HL-60 (cell line): Measurements from ENCODE around the gene INTS1.

Experiments
- DNase-seq, 2 experiments: peaks; one replicate each; pipeline ENCODE4 v3.0.0-alpha.2; 2010 to 2020; ENCODE audit warnings: low read depth in 1 of 2, low spot score in 1 of 2
- H3K27ac ChIP-seq: fragments of 250-450 bp; sonication (Bioruptor Pico); replicated peaks from 2 replicates; pipeline ENCODE4 v1.5.1; 2020; ENCODE audit warnings: mild to moderate bottlenecking, moderate library complexity
- H3K27me3 ChIP-seq: fragments of 250-450 bp; sonication (Bioruptor Pico); 2 replicates; pipeline ENCODE4 v1.5.1; 2021; ENCODE audit warnings: mild to moderate bottlenecking, moderate library complexity; ENCODE audit not compliant: insufficient read depth, poor library complexity, severe bottlenecking
- H3K4me3 ChIP-seq: replicated peaks from 2 replicates; pipeline ENCODE4 v1.5.1; 2011; ENCODE audit warnings: mild to moderate bottlenecking, control low read depth, low read length; ENCODE audit not compliant: insufficient read depth
- CTCF ChIP-seq: IDR thresholded peaks from one replicate; pipeline ENCODE4 v1.5.1; 2011; ENCODE audit warnings: low read length, control low read depth, inconsistent platforms; ENCODE audit not compliant: insufficient read depth
- GABPA ChIP-seq: IDR thresholded peaks from 2 replicates; pipeline ENCODE4 v1.6.1; 2012; ENCODE audit warnings: low read depth
- POLR2AphosphoS5 ChIP-seq: IDR thresholded peaks from 2 replicates; pipeline ENCODE4 v1.6.1; 2012; ENCODE audit warnings: low read depth
- SPI1 ChIP-seq: IDR thresholded peaks from 2 replicates; pipeline ENCODE4 v1.6.1; 2012; ENCODE audit warnings: low read depth, mild to moderate bottlenecking, borderline replicate concordance
- TF ChIP-seq, protein P1 (sequence below): IDR thresholded peaks from 2 replicates; pipeline ENCODE4 v1.6.1; 2012; ENCODE audit warnings: low read depth; ENCODE audit not compliant: insufficient replicate concordance

INTS1 gene

DNA sequence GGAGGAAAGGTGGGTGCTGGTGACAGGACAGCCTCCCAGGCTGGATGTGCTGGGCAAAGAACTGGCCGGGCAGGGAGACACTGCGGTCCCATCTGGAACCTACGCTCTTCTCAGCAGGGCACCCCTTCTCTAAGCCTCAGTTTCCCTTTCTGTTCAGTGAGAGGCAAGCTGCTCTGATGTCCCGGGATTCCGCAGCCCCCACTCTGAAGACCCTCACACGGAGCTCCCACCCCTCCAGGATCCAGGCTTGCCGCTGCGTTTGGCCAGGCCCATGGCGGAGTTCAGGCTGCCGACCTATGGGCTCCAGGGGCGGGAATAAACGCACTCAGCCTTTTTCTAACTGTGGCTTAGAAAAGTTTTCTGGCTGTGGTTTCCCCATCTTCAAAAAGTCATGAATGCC lies 10.2 kb upstream of the INTS1 start:
- no peak for DNase-seq
- TF ChIP-seq CTCF (no peak), GABPA (no peak), POLR2AphosphoS5 (no peak), SPI1 (no peak)
- TF ChIP-seq, protein P1, sequence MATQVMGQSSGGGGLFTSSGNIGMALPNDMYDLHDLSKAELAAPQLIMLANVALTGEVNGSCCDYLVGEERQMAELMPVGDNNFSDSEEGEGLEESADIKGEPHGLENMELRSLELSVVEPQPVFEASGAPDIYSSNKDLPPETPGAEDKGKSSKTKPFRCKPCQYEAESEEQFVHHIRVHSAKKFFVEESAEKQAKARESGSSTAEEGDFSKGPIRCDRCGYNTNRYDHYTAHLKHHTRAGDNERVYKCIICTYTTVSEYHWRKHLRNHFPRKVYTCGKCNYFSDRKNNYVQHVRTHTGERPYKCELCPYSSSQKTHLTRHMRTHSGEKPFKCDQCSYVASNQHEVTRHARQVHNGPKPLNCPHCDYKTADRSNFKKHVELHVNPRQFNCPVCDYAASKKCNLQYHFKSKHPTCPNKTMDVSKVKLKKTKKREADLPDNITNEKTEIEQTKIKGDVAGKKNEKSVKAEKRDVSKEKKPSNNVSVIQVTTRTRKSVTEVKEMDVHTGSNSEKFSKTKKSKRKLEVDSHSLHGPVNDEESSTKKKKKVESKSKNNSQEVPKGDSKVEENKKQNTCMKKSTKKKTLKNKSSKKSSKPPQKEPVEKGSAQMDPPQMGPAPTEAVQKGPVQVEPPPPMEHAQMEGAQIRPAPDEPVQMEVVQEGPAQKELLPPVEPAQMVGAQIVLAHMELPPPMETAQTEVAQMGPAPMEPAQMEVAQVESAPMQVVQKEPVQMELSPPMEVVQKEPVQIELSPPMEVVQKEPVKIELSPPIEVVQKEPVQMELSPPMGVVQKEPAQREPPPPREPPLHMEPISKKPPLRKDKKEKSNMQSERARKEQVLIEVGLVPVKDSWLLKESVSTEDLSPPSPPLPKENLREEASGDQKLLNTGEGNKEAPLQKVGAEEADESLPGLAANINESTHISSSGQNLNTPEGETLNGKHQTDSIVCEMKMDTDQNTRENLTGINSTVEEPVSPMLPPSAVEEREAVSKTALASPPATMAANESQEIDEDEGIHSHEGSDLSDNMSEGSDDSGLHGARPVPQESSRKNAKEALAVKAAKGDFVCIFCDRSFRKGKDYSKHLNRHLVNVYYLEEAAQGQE: no peak
- Histone ChIP-seq H3K27me3 (no peaks in the 10 kb centered on the region), H3K4me3 (no peak overlapping the region), H3K27ac (peak overlapping the region; percentile 11)

DNA sequence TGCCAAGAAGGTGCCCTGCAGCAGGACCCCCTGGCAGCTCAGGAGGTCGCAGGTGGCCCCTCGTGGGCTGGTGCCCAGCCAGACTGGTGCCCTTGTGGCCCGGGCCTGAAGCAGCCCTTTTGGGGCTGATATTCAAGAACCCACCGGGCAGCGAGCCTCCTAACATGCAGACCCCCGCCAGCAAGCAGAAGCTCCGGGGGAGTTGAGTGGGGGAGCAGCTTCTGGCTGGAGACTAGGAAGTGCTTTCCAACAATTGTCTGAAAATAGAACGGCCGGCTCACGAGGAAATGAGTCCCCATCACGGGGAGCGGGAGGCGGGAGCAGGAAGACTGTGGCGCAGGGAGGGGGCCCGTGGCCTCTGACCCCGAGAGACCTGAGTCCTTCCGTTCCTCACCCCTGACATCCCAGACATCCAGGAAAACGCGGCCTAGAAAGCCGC lies 9.5 kb upstream of the INTS1 start:
- peak overlapping the region; percentile 97 for H3K27ac ChIP-seq
- no peaks in the 10 kb centered on the region for H3K27me3 ChIP-seq
- TF ChIP-seq, protein P1: no peak
- TF ChIP-seq CTCF: no peak
- no peak for TF ChIP-seq SPI1
- TF ChIP-seq GABPA: no peak
- no peak for TF ChIP-seq POLR2AphosphoS5
- H3K4me3 ChIP-seq: no peak overlapping the region
- DNase-seq: no peak

GRCh38 chr7:1512781-1513656 lies 8.8 kb upstream of the INTS1 start:
- Histone ChIP-seq H3K4me3 (no peak overlapping the region), H3K27ac (peak overlapping the region; percentile 97), H3K27me3 (no peaks in the 10 kb centered on the region)
- peak; percentile 82 to 92 for DNase-seq
- TF ChIP-seq SPI1: no peak; the same call in 1 of the 2 replicates
- TF ChIP-seq CTCF: no peak
- TF ChIP-seq, protein P1: peak; percentile 58
- TF ChIP-seq GABPA: peak; percentile 38; the same call in 1 of the 2 replicates
- TF ChIP-seq POLR2AphosphoS5: peak; percentile 90
